K562 treated with DMSO at 1 percent for 12 hours (cell line): ENCODE measurements around the gene HERC6. TPM values are rescaled to one million over a fixed set of nuclear protein-coding genes. Genes with fewer than 3 reads are reported as not detected.

Experiments used
- total RNA-seq: library from RNA; unstranded; fragments of 300-600 nt; gene quantifications from 2 replicates; pipeline ENCODE4 v1.2.3, GENCODE V29; 2022; ENCODE audit not compliant: insufficient read depth

HERC6 gene
- total RNA-seq: 1.1 and 1.2 TPM in 2 replicates

GRCh38 chr4:88378691-88379559 lies at the start of gene HERC6:
TSS of gene HERC6 (plus strand) at chr4:88378852. CDS start at chr4:88378922, 70 bp downstream.

GRCh38 chr4:88456670-88457306 lies 78.1 kb downstream of the HERC6 start, which contains the start of gene HERC5:
TSS of gene HERC5 (plus strand) at chr4:88457119. CDS start at chr4:88457270, 151 bp downstream.

Other genes with a start within 250 kb of the HERC6 start
- gene ABCG2, start 220.2 kb upstream of the HERC6 start, total RNA-seq: not detected in 2 replicates
- gene PPM1K, start 94.3 kb upstream of the HERC6 start, total RNA-seq: 1.9 and 3.2 TPM in 2 replicates
- gene HERC5, start 78.3 kb downstream of the HERC6 start, total RNA-seq: not detected in 2 replicates
- gene PYURF, start 144.9 kb downstream of the HERC6 start, total RNA-seq: 96.4 and 126 TPM in 2 replicates
- gene HERC3, start 213.6 kb downstream of the HERC6 start, total RNA-seq: 5.1 and 17.8 TPM in 2 replicates